K562 (cell line): ENCODE results near the gene LYPD6B. TPM values are rescaled to one million over a fixed set of nuclear protein-coding genes. Genes with fewer than 3 reads are reported as not detected.

Experiments
- ATAC-seq: fragments of 200-7000 bp; cut with Tn5 transposase; 3 replicates; pipeline ENCODE4 v1.9.1; 2020; ENCODE audit warnings: moderate library complexity
- BruUV-seq: library from RNA; stranded (reverse); fragments of 400-500 nt; replicated peaks from 2 replicates; lab custom pipeline; 2021; lab: Mats Ljungman, UMichigan
- CTCF ChIA-PET: fragments of 300-600 bp; formaldehyde crosslinking; extraction: SDS; loops from one replicate; lab custom pipeline; 2021; ENCODE audit warnings: low intra/inter-chr PET ratio; lab: Yijun Ruan, JAX
- POLR2A ChIA-PET: fragments of 300-600, 350-650 bp; sonication (Branson Sonifier 250); formaldehyde crosslinking; extraction: SDS; loops from one replicate; lab custom pipeline; 2021; ENCODE audit warnings: antibody characterized with exemption, inconsistent platforms; lab: Yijun Ruan, JAX
- DNase-seq, 4 experiments: peaks; one replicate each; pipeline versions ENCODE4 v3.0.0 to v3.0.0-alpha.2; 2011 to 2018; ENCODE audit warnings: low spot score in 3 of 4, mixed read lengths in 3 of 4; ENCODE audit errors: extremely low read depth in 1 of 4
- FAIRE-seq: peaks from 2 replicates; lab custom pipeline; 2011; peaks lifted over from hg19 to GRCh38; lab: Jason Lieb, UNC
- H2AFZ ChIP-seq: 2 replicates; pipeline ENCODE4 v1.6.0; 2011; ENCODE audit warnings: low read depth, low read length, control low read depth, inconsistent platforms
- H3K27ac ChIP-seq: fragments of 200-600 bp; 3 replicates; pipeline ENCODE4 v1.8.0; 2011; ENCODE audit warnings: low read depth, mild to moderate bottlenecking, control low read depth, inconsistent platforms, low read length, moderate library complexity, mixed read lengths; ENCODE audit errors: extremely low read depth
- H3K27me3 ChIP-seq, 2 experiments: fragments of 300-600 bp in 1 of 2; 2 replicates in 1 of 2; 3 replicates in 1 of 2; pipeline versions ENCODE4 v1.6.0 to v1.8.0; 2011; ENCODE audit warnings: inconsistent platforms in 2 of 2, low read length in 2 of 2, mild to moderate bottlenecking in 1 of 2, mixed read lengths in 1 of 2, moderate library complexity in 1 of 2; ENCODE audit not compliant: control insufficient read depth in 2 of 2, insufficient read depth in 2 of 2
- H3K36me3 ChIP-seq: fragments of 300-600 bp; 3 replicates; pipeline ENCODE4 v1.8.0; 2011; ENCODE audit warnings: mild to moderate bottlenecking, low read length, inconsistent platforms; ENCODE audit not compliant: control insufficient read depth, insufficient read depth
- H3K4me1 ChIP-seq, 2 experiments: fragments of 200-600 bp in 1 of 2; replicated peaks in 1 of 2; 2 replicates in 1 of 2; 3 replicates in 1 of 2; pipeline versions ENCODE4 v1.5.1 to v1.8.0; 2011; ENCODE audit warnings: inconsistent platforms in 2 of 2, low read length in 2 of 2, mild to moderate bottlenecking in 1 of 2, mixed read lengths in 1 of 2, moderate library complexity in 1 of 2; ENCODE audit not compliant: control insufficient read depth in 2 of 2, insufficient read depth in 2 of 2
- H3K4me2 ChIP-seq: 2 replicates; pipeline ENCODE4 v1.6.1; 2011; ENCODE audit warnings: low read length, control low read depth, inconsistent platforms, mixed read lengths; ENCODE audit not compliant: insufficient read depth
- H3K4me3 ChIP-seq: fragments of 200-600 bp; sonication (generic), shearing (Covaris generic); 2 replicates; pipeline ENCODE4 v1.5.1; 2016; ENCODE audit warnings: control low read depth, inconsistent platforms
- H3K79me2 ChIP-seq: fragments of 200-600 bp; 3 replicates; pipeline ENCODE4 v1.8.0; 2011; ENCODE audit warnings: low read length, inconsistent platforms; ENCODE audit not compliant: control insufficient read depth, insufficient read depth
- H3K9ac ChIP-seq, 2 experiments: 2 replicates each; pipeline versions ENCODE4 v1.6.0 to v1.6.1; 2011; ENCODE audit warnings: low read depth in 2 of 2, low read length in 2 of 2, control low read depth in 1 of 2, inconsistent platforms in 1 of 2, mild to moderate bottlenecking in 1 of 2, mixed read lengths in 1 of 2; ENCODE audit not compliant: insufficient read depth in 1 of 2
- H3K9me1 ChIP-seq: one replicate; pipeline ENCODE4 v1.6.0; 2011; ENCODE audit warnings: inconsistent platforms, mild to moderate bottlenecking, low read length, moderate library complexity; ENCODE audit not compliant: control insufficient read depth, insufficient read depth
- H3K9me3 ChIP-seq: replicated peaks from 2 replicates; pipeline ENCODE4 v1.5.1; 2011; ENCODE audit warnings: low read depth, low read length, inconsistent platforms; ENCODE audit not compliant: control insufficient read depth, insufficient read depth
- H4K20me1 ChIP-seq: replicated peaks from 2 replicates; pipeline ENCODE4 v1.6.1; 2011; ENCODE audit warnings: low read length, inconsistent platforms, mixed read lengths; ENCODE audit not compliant: control insufficient read depth, insufficient read depth
- CCNT2 ChIP-seq: IDR thresholded peaks from 2 replicates; pipeline ENCODE4 v1.6.1; 2011; ENCODE audit warnings: borderline replicate concordance, low read depth, mild to moderate bottlenecking, moderate library complexity, mixed read lengths, low read length; ENCODE audit not compliant: insufficient read length; ENCODE audit errors: extremely low read depth
- CREBBP ChIP-seq: IDR thresholded peaks from one replicate; pipeline ENCODE4 v1.6.1; 2012; ENCODE audit warnings: low read depth, mild to moderate bottlenecking, control low read depth, inconsistent platforms, low read length
- DIDO1 ChIP-seq: fragments of 450-650 bp; IDR thresholded peaks from 2 replicates; pipeline ENCODE4 v1.6.1; 2016; ENCODE audit warnings: low read depth, missing biosample characterization, missing genetic modification characterization
- ELK1 ChIP-seq: sonication (generic); formaldehyde crosslinking; IDR thresholded peaks from 2 replicates; pipeline ENCODE4 v1.8.1; 2022; ENCODE audit warnings: missing genetic modification reagents
- NCOA2 ChIP-seq, 2 experiments: fragments of 450-650 bp; IDR thresholded peaks; 2 replicates each; pipeline ENCODE4 v1.6.1; 2018; ENCODE audit warnings: mild to moderate bottlenecking in 2 of 2, moderate library complexity in 1 of 2; ENCODE audit not compliant: partially characterized antibody in 2 of 2
- POLR3A ChIP-seq: IDR thresholded peaks from 2 replicates; pipeline ENCODE4 v1.6.1; 2011; ENCODE audit warnings: borderline replicate concordance, mild to moderate bottlenecking, moderate library complexity; ENCODE audit not compliant: insufficient read length, insufficient read depth; ENCODE audit errors: extremely low read depth
- RFX5 ChIP-seq: IDR thresholded peaks from 2 replicates; pipeline ENCODE4 v1.6.1; 2011; ENCODE audit warnings: low read depth, mild to moderate bottlenecking, improper control_type of control experiment, low read length
- SRSF9 ChIP-seq: fragments of 200-400 bp; formaldehyde crosslinking; IDR thresholded peaks from 2 replicates; pipeline ENCODE4 v1.6.1; 2017; ENCODE audit warnings: low read depth, low read length, borderline replicate concordance
- TAF1 ChIP-seq: IDR thresholded peaks from 2 replicates; pipeline ENCODE4 v1.6.1; 2011; ENCODE audit warnings: mild to moderate bottlenecking, low read length, moderate library complexity; ENCODE audit not compliant: insufficient read depth, control insufficient read depth, severe bottlenecking; ENCODE audit errors: extremely low read depth
- ZNF121 ChIP-seq: sonication (generic); formaldehyde crosslinking; conservative IDR thresholded peaks from 2 replicates; pipeline ENCODE4 v1.8.0; 2022; ENCODE audit warnings: missing genetic modification reagents
- ZNF165 ChIP-seq: fragments of 250-450 bp; sonication (Bioruptor Pico); IDR thresholded peaks from 2 replicates; pipeline ENCODE4 v1.4.0; 2020; ENCODE audit warnings: borderline replicate concordance
- ZNF175 ChIP-seq: fragments of 200-800 bp; sonication (Bioruptor generic); IDR thresholded peaks from 2 replicates; pipeline ENCODE4 v1.6.1; 2016; ENCODE audit warnings: low read depth, mild to moderate bottlenecking, missing genetic modification characterization, missing compliant biosample characterization
- ZNF384 ChIP-seq: IDR thresholded peaks from 2 replicates; pipeline ENCODE4 v1.6.1; 2012; ENCODE audit warnings: low read depth, low read length, improper control_type of control experiment
- WGBS: fragments of 100-300 bp; shearing (Covaris generic); methylation state at CpG from one replicate; pipeline ENCODE4 v1.1.6; 2016; ENCODE audit warnings: low coverage, mixed read lengths; ENCODE audit not compliant: insufficient coverage; ENCODE audit errors: missing lambda C conversion rate; 5-methylcytosine and 5-hydroxymethylcytosine counted together
- in situ Hi-C: fragments of 300-500 bp; cut with MboI; formaldehyde crosslinking; loops from 4 replicates; pipeline ENCODE4 v1.15.0; 2018; ENCODE audit warnings: inconsistent platforms, mixed read lengths
- intact Hi-C: fragments of 100-400 bp; cut with micrococcal nuclease; formaldehyde crosslinking; loops from 2 replicates; pipeline ENCODE4 v1.14.2; 2022
- polyA plus RNA-seq, 8 experiments: library from polyadenylated mRNA; depleted of rRNA in 4 of 8; stranded (reverse) in 5 of 8; unstranded in 3 of 8; fragments of >200 nt; fragmentation: Nextera tagmentation in 2 of 8; fragmentation: Illumina TruSeq in 1 of 8; extraction: Ambion mirVana in 2 of 8; extraction: Trizol in 1 of 8; gene quantifications; 2 replicates each; pipeline versions ENCODE4 v1.2.1 to v1.2.3, GENCODE V29; 2011 to 2014; ENCODE audit warnings: inconsistent platforms in 1 of 8, missing spikeins in 1 of 8
- total RNA-seq, 7 experiments: library from RNA; depleted of rRNA in 6 of 7; stranded (reverse); fragments of >200 nt in 6 of 7; fragmentation: Illumina TruSeq in 2 of 7; extraction: Trizol in 2 of 7; gene quantifications; 2 replicates each; pipeline versions ENCODE4 v1.2.1 to v1.2.3, GENCODE V29; 2011 to 2021; ENCODE audit warnings: low replicate concordance in 1 of 7

LYPD6B gene
- total and polyA plus RNA-seq, 9 of the 15 experiments (the other 6 are each of a cell fraction or from before 2014, with no cell fraction given), result not detected

GRCh38 chr2:149090706-149091105 lies 52.2 kb downstream of the LYPD6B start:
- BruUV-seq, result no TSS peak
- intact Hi-C loops, result no loop called here
- H3K4me1 ChIP-seq, result no peaks in the 10 kb centered on the region
- no peaks in the 10 kb centered on the region for H3K36me3 ChIP-seq
- no peaks in the 10 kb centered on the region for H4K20me1 ChIP-seq
- no peak overlapping the region for H3K27ac ChIP-seq
- TF ChIP-seq ZNF165 (CRISPR knock-in tag) (no peak), NCOA2 (IDR thresholded peaks at IDR 0.05; ENCODE audit: partially characterized antibody in 2 of 2) (no peak), POLR3A (no peak), DIDO1 (tag) (no peak), SRSF9 (no peak), ZNF121 (CRISPR knock-in tag) (no peak), ZNF175 (CRISPR knock-in tag) (no peak), ELK1 (CRISPR knock-in tag) (no peak), CCNT2 (no peak), RFX5 (no peak), ZNF384 (no peak), CREBBP (no peak), TAF1 (no peak)
- POLR2A ChIA-PET, result no interaction called here
- FAIRE-seq (no peak), ATAC-seq (no peak), DNase-seq (no peak)
- H3K9me1 ChIP-seq, result no peaks in the 10 kb centered on the region
- H3K79me2 ChIP-seq, result no peaks in the 10 kb centered on the region
- no peak overlapping the region for H3K4me3 ChIP-seq
- no peak overlapping the region for H3K9ac ChIP-seq
- H3K27me3 ChIP-seq, result no peaks in the 10 kb centered on the region
- WGBS, result 0% methylated on average over 2 of the region's 2 CpGs
- in situ Hi-C loops, result no loop called here
- H3K9me3 ChIP-seq, result no peaks in the 10 kb centered on the region
- CTCF ChIA-PET, result no interaction called here
- no peak overlapping the region for H2AFZ ChIP-seq
- H3K4me2 ChIP-seq, result no peak overlapping the region
